Right lobe of liver (tissue), 4 donors: ENCODE measurements around the gene USP4.

Source experiments
- CTCF ChIP-seq, 4 donors: fragments of 200-600 bp in 3 of 4; fragments of 450-650 bp in 1 of 4; IDR thresholded peaks; one replicate each; pipeline versions ENCODE4 v1.5.1 to v1.8.0; 2016 to 2022; ENCODE audit warnings: antibody characterized with exemption in 4 of 4, mild to moderate bottlenecking in 2 of 4
- POLR2A ChIP-seq: fragments of 450-650 bp; IDR thresholded peaks from one replicate; pipeline ENCODE4 v1.6.1; 2017; ENCODE audit warnings: antibody characterized with exemption, mild to moderate bottlenecking
- donor health status: DM: no; HTN: no; CAD: no.
- donor health status: DM: no; HTN: no; CAD: no.
- donor health status: DM: no; HTN: yes; CAD: no.

- TF ChIP-seq CTCF (IDR thresholded peaks at IDR 0.05) (no peak), POLR2A (no peak)
Measured at GRCh38 chr3:49378249-49378895, 38.5 kb upstream of the USP4 start.
